GM19240 (cell line): ENCODE measurements around the gene ATP8B2.
"Not testable (repeated sequence)": the region's sequence is repeated elsewhere in the genome, so short reads cannot be mapped to it uniquely, and the experiment has no call there.

Experiments
- DNase-seq: peaks from one replicate; pipeline ENCODE4 v3.0.0; 2011; ENCODE audit warnings: low spot score; ENCODE audit not compliant: insufficient read length

The ATP8B2 gene

DNA sequence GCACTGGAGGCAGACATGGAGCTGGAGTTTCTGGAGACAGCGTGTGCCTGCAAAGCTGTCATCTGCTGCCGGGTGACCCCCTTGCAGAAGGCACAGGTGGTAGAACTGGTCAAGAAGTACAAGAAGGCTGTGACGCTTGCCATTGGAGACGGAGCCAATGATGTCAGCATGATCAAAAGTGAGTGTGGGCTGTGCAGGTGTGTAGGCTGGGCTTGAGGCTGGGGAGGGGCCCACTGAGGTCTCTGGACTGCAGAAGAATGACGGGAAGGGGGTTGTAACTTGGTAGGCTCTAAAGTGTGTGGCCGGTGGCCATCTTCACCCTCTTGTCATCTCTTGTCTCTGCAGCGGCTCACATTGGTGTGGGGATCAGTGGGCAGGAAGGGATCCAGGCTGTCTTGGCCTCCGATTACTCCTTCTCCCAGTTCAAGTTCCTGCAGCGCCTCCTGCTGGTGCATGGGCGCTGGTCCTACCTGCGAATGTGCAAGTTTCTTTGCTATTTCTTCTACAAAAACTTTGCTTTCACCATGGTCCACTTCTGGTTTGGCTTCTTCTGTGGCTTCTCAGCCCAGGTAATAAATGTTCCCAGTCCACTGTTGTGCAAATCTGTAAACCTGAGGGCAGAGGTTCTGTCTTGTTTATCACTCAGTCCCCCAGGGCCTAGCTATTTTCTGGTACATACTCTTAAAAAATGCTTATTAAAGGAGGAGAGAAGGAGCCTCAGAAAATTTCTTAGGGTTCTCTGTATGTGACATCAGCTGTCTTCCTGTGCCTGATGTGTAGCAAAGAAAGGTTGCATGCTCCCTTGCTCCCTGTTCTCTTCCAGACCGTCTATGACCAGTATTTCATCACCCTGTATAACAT lies 19.9 kb downstream of the ATP8B2 start:
- DNase-seq = no peak

DNA sequence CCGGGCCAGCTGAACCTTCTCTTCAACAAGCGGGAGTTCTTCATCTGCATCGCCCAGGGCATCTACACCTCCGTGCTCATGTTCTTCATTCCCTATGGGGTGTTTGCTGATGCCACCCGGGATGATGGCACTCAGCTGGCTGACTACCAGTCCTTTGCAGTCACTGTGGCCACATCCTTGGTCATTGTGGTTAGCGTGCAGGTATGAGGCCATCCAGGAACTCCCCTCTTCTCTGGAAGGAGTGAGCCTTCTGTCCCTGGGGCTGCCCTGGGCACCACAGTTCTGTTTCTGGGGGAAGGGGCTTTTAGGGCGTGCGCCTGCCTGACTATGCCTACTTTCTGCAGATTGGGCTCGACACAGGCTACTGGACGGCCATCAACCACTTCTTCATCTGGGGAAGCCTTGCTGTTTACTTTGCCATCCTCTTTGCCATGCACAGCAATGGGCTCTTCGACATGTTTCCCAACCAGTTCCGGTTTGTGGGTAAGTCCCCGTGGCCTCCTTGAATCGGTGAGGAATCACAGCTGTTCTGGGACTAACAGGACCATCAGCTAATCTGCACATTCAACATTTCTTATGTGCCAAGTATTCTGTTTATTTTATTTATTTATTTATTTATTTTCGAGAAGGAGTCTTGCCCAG lies 21.1 kb downstream of the ATP8B2 start:
- no peak for DNase-seq

GRCh38 chr1:154347961-154348360 lies 22.6 kb downstream of the ATP8B2 start:
- no peak for DNase-seq

DNA sequence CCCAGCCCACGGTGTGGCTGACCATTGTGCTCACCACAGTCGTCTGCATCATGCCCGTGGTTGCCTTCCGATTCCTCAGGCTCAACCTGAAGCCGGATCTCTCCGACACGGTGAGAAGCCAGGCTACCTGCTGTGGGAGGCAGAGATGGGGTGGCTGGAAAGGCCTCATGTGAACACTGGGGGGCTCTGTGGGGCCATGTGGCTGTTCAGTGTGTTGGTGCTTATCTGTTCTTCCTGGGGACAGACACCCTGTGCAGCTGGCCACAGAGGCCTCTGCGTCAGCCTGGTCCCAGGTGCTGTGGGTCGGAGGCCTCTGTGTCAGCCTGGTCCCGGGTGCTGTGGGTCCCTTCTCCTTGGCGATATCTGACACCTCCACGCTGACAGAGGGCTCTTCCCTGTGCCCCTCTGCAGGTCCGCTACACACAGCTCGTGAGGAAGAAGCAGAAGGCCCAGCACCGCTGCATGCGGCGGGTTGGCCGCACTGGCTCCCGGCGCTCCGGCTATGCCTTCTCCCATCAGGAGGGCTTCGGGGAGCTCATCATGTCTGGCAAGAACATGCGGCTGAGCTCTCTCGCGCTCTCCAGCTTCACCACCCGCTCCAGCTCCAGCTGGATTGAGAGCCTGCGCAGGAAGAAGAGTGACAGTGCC lies 23.2 kb downstream of the ATP8B2 start:
- DNase-seq = no peak

GRCh38 chr1:154349121-154349520 lies 23.8 kb downstream of the ATP8B2 start:
- DNase-seq = no peak

- DNase-seq = no peak
These were observed 25.1 kb downstream of the ATP8B2 start for GRCh38 chr1:154350383-154350782.

DNA sequence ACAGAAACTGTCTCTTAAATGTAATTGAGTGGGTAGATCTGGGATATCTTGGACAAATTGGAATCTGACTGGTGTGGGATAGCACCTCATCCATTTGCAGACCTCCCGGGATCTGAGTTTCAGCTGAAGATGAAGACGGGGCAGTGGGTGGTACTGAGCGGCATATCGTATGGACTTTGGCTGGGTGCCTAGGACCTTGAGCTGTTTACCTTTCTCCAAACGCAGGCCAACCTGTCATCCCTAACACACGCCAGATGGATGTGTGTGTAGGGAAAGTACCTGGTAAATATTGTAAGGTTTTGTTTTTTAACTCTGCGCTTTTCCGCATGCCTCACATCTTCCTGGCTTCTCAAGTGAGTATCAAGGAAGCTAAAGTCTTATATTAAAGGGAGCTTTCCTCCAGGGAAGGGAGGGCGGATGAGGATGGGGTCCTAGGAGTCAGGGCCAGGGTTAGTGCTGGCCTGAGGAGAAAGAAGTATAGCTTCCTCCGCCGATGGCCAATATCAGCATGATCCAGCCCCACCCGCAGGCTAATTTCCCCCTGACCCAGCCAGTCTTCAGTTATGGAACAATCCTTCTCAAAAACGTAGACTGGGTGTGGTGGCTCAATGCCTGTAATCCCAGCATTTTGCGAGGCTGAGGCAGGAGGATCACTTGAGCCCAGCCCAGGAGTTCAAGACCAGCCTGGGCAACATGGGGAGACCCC lies 26.2 kb downstream of the ATP8B2 start:
- DNase-seq = no peak

- DNase-seq = no peak
These were observed 26.9 kb downstream of the ATP8B2 start for GRCh38 chr1:154352245-154352580.

- no peak for DNase-seq
These were observed 27.5 kb downstream of the ATP8B2 start for GRCh38 chr1:154352581-154353459.

DNA sequence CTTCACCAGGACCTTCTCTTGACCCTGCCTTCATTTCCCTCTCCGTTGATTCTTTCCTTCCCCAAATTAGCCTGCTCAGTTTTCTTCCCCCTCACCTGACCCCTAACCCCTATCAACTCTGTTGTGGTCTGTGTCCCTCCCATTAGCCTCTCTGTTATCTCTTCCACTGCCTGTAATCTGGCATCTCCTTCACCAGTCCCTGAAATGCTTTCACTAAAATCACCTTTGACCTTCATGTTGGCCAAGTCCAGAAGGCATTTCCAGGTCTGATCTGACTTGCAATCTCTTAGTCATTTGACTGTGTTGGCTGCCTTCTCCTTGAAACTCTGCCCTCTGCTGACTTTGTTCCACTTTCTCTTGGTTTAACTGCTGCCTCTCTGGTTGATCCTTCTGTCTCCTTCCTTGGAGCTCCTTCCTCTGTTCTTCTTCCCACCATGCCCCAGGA lies 28.2 kb downstream of the ATP8B2 start:
- DNase-seq = no peak

- DNase-seq = no peak
These were observed 28.6 kb downstream of the ATP8B2 start for GRCh38 chr1:154353966-154354365.

DNA sequence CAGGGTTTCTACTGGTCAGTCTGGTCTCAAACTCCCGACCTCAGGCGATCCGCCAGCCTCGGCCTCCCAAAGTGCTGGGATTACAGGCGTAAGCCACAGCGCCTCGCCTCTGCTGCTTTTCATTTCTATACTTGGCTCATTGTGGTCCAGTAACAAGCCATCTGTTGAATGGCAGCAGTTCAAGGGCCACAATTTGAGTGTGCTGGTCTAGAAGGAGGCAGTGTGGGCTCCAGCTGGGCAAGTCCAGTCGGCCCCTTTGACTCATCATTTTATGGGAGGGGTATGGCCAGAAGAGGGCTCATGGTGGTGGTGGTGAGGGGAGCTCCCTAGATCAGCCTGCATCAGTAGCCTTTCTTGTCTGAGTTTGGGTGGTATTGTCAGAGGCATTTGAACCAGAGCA lies 33.2 kb downstream of the ATP8B2 start:
- DNase-seq = no peak

GRCh38 chr1:154360288-154360687 lies 35.0 kb downstream of the ATP8B2 start:
- DNase-seq = no peak

GRCh38 chr1:154360881-154361280 lies 35.6 kb downstream of the ATP8B2 start:
- not testable (repeated sequence) for DNase-seq

- DNase-seq = no peak
These were observed 36.0 kb downstream of the ATP8B2 start for GRCh38 chr1:154361357-154361756.

DNA sequence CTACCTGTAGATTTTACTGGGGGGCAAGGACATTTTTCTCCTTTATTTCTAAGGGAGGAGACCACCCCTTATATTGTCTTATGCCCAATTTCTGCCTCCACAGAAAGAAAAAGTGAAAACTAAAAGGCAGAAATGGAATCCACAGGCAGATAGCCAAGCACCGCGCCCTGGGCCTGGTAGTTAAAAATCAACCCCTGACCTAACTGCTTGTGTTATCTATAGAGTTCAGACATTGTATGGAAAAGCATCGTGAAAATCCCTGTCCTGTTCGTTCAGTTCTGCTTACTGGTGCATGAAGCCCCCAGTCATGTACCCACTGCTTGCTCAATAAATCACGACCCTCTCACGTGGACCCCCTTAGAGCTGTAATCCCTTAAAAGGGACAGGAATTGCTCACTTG lies 46.1 kb downstream of the ATP8B2 start:
- DNase-seq = no peak

DNA sequence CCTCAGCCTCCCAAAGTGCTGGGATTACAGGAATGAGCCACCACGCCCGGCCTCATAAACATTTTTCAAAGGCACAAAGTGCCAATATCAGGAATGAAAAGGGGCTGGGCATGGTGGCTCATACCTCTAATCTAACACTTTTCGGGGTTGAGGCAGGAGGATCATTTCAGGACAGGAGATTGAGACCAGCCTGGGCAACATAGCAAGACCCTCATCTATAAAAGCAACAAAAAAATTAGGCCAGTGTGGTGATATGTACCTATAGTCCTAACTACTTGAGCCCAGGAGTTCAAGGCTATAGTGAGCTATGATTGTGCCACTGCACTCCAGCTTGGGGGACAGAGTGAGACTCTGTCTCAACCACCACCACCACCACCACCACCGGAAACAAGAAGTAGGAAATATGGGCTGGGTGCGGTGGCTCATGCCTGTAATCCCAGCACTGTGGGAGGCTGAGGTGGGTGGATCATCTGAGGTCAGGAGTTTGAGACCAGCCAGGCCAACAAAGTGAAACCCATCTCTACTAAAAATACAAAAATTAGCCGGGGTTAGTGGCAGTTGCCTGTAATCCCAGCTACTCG lies 48.5 kb downstream of the ATP8B2 start:
- DNase-seq = not testable (repeated sequence)

- no peak for DNase-seq
These were observed 54.0 kb downstream of the ATP8B2 start for GRCh38 chr1:154379301-154379700.

DNA sequence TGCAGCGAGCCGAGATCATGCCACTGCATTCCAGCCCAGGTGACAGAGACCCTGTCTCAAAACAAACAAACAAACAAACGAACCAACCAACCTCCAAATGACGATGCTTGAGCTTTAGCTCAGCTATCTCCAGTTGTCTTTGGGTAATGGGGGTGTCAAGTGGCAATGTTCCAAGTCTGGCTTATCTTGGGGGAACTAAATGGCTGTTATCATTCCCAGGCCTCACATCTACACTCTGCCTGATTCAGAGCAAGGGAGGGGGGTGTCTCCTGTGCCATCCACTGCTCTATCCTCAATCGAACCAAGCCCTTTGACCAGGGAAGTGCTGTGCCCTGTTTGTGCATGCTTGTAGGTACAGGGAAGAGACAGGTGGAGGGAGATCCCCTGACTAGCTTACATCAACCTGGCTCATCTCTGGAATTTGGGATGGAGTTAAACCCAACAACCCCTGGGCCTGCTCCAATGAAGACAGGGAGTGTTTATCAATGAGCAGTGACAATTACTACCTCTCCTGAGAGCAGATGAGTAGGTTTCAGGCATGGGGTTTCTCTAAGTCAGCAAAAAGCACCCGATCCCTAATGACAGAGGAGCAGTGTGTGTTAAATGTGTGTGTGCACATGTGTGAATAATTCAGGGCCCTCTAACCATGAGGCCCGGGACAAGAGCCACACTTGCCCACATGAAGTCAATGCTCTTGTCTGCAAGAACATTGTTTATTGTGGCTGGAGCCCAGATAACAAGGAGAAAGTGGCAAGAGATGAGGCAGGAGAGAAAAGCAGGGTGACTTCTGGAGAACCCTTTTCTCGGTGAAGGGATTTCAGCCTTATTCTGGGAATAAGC lies 59.5 kb downstream of the ATP8B2 start:
- no peak for DNase-seq
